Pancreas (tissue), 10 donors: Measurements from ENCODE around the gene BABAM2. TPM values are rescaled to one million over a fixed set of nuclear protein-coding genes. Genes with fewer than 3 reads are reported as not detected.

Experiments used
- ATAC-seq, 4 donors: fragments of 200-7000 bp; cut with Tn5 transposase; one replicate each; pipeline versions ENCODE4 v1.8.0 to v1.9.1; 2020; ENCODE audit warnings: mild to moderate bottlenecking in 4 of 4, moderate library complexity in 4 of 4
- DNase-seq, 6 donors: peaks; one replicate each; pipeline ENCODE4 v3.0.0-alpha.2; 2020
- FAIRE-seq: peaks from 2 replicates; lab custom pipeline; 2012; peaks lifted over from hg19 to GRCh38; lab: Jason Lieb, UNC
- H3K27ac ChIP-seq, 4 donors: fragments of 200-600 bp; sonication (generic); 1 replicate in 3 of 4; 2 replicates in 1 of 4; pipeline versions ENCODE4 v1.5.0 to v1.8.0; 2020
- H3K27me3 ChIP-seq, 4 donors: fragments of 200-600 bp; one replicate each; pipeline ENCODE4 v1.8.0; 2021
- H3K36me3 ChIP-seq, 3 donors: fragments of 200-600 bp; sonication (generic) in 1 of 3; one replicate each; pipeline versions ENCODE4 v1.5.0 to v1.8.0; 2020 to 2021
- H3K4me1 ChIP-seq, 3 donors: fragments of 200-600 bp; one replicate each; pipeline ENCODE4 v1.8.0; 2021
- H3K4me3 ChIP-seq, 4 donors: fragments of 200-600 bp; sonication (generic) in 2 of 4; one replicate each; pipeline versions ENCODE4 v1.5.0 to v1.8.0; 2020 to 2021
- H3K9me3 ChIP-seq, 4 donors: fragments of 200-600 bp; one replicate each; pipeline ENCODE4 v1.8.0; 2021
- CTCF ChIP-seq, 4 donors: fragments of 200-600 bp; sonication (generic) in 3 of 4; IDR thresholded peaks; one replicate each; pipeline versions ENCODE4 v1.5.0 to v1.8.0; 2021; ENCODE audit warnings: antibody characterized with exemption in 4 of 4
- WGBS, 2 donors: extraction: QIAGEN DNeasy Blood & Tissue Kit; methylation state at CpG; one replicate each; pipeline ENCODE4 v1.1.7; 2013; 5-methylcytosine and 5-hydroxymethylcytosine counted together
- intact Hi-C, 3 donors: fragments of 100-400 bp; cut with DNase I; formaldehyde crosslinking; loops; one replicate each; pipeline versions ENCODE4 v1.11.1 to v1.14.2; 2022
- polyA plus RNA-seq, 2 donors: library from polyadenylated mRNA; stranded (reverse); fragments of 200-250 nt; gene quantifications; one replicate each; pipeline ENCODE4 v1.2.3, GENCODE V29; 2013
- total RNA-seq, 6 donors: library from RNA; stranded (reverse); fragmentation: NEBNext Ultra II Directional in 4 of 6; extraction: Animal tissue kit (Norgen Biotek cat#: 25700) in 4 of 6; gene quantifications; one replicate each; pipeline versions ENCODE4 v1.2.1 to v1.2.4, GENCODE V29; 2021 to 2023
- donor health status: healthy with polysubstance abuse.
- donor health status: DM: no; HTN: no; CAD: no; lungs with moderate emphysema.
- donor health status: DM: no; HTN: no; CAD: no.
- donor health status: control.
- donor health status: control.
- donor health status: Bipolar disorder and iron deficiency.
- donor health status: DM: yes; HTN: yes; CAD: no.
- donor health status: DM: no; HTN: no; CAD: no.
- donor health status: DM: no; HTN: no; CAD: no.
- donor health status: DM: yes; HTN: yes; CAD: no.

BABAM2 gene
- total and polyA plus RNA-seq, 8 donors = 9.4 to 21.3 (median 15.6) TPM

GRCh38 chr2:27980242-27980641, 89.7 kb downstream of the BABAM2 start:
- no peak for TF ChIP-seq CTCF (IDR thresholded peaks at IDR 0.05)
- Histone ChIP-seq H3K9me3 (no peaks in the 10 kb centered on the region), H3K36me3 (no peaks in the 10 kb centered on the region), H3K4me3 (no peak overlapping the region), H3K27ac (no peak overlapping the region), H3K4me1 (no peaks in the 10 kb centered on the region), H3K27me3 (no peaks in the 10 kb centered on the region)
- ATAC-seq (no peak), DNase-seq (no peak), FAIRE-seq (no peak)
- 45 to 54% methylated on average over 1 of the region's 1 CpG for WGBS, 2 donors
- intact Hi-C loops = no loop called here

GRCh38 chr2:27984153-27984552, 93.6 kb downstream of the BABAM2 start:
- Histone ChIP-seq H3K27me3 (no peaks in the 10 kb centered on the region), H3K4me1 (no peaks in the 10 kb centered on the region), H3K36me3 (no peaks in the 10 kb centered on the region), H3K27ac (no peak overlapping the region), H3K9me3 (no peaks in the 10 kb centered on the region), H3K4me3 (no peak overlapping the region)
- ATAC-seq (no peak), FAIRE-seq (no peak), DNase-seq (no peak)
- intact Hi-C loops = no loop called here
- TF ChIP-seq CTCF (IDR thresholded peaks at IDR 0.05) = no peak

- Histone ChIP-seq H3K9me3 (no peaks in the 10 kb centered on the region), H3K27me3 (no peaks in the 10 kb centered on the region), H3K27ac (no peak overlapping the region), H3K4me1 (peaks cover 0 to 3% (median 0%) of the 10 kb centered on the region in 3 donors), H3K4me3 (no peak overlapping the region), H3K36me3 (no peaks in the 10 kb centered on the region)
- ATAC-seq = no peak
- TF ChIP-seq CTCF (IDR thresholded peaks at IDR 0.05) = no peak
- no peak for DNase-seq
- no peak for FAIRE-seq
- WGBS, 2 donors = 49 to 54% methylated on average over 3 of the region's 3 CpGs
- intact Hi-C loops = no loop called here
Observed at GRCh38 chr2:27988306-27988705, 97.8 kb downstream of the BABAM2 start.

DNA sequence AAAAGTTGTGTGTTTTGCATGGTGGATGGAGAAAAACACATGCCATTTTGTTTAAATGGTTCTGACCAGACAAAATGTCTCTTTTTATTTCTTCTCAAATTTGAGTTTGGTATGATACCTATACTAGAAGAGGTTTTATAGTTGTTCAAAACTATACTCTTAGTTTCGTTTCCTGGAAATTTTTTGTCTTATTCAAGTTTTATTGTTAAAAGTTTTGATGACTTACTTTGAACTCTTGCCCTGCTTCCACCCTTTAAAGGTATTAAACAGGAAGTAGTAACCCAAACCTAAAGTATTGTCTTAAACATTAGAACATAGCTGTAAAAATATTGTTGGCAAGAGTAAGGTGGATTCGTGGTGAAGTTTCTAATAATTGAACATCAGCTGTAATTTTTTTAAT, 98.2 kb downstream of the BABAM2 start:
- Histone ChIP-seq H3K9me3 (no peaks in the 10 kb centered on the region), H3K27ac (no peak overlapping the region), H3K27me3 (no peaks in the 10 kb centered on the region), H3K36me3 (no peaks in the 10 kb centered on the region), H3K4me3 (no peak overlapping the region), H3K4me1 (peaks cover 0 to 3% (median 0%) of the 10 kb centered on the region in 3 donors)
- no peak for TF ChIP-seq CTCF (IDR thresholded peaks at IDR 0.05)
- 90 to 95% methylated on average over 2 of the region's 2 CpGs for WGBS, 2 donors
- FAIRE-seq = no peak
- ATAC-seq = no peak
- DNase-seq = no peak
- intact Hi-C loops = no loop called here

- H3K4me3 ChIP-seq = no peak overlapping the region
- H3K36me3 ChIP-seq = no peaks in the 10 kb centered on the region
- no peaks in the 10 kb centered on the region for H3K9me3 ChIP-seq
- WGBS, 2 donors = 97 to 99% methylated on average over 2 of the region's 2 CpGs
- DNase-seq (no peak), ATAC-seq (no peak), FAIRE-seq (no peak)
- intact Hi-C loops = no loop called here
- H3K4me1 ChIP-seq = peaks cover 0 to 3% (median 0%) of the 10 kb centered on the region in 3 donors
- H3K27me3 ChIP-seq = no peaks in the 10 kb centered on the region
- H3K27ac ChIP-seq = no peak overlapping the region
- TF ChIP-seq CTCF (IDR thresholded peaks at IDR 0.05) = no peak
Observed at GRCh38 chr2:27989149-27989548, 98.6 kb downstream of the BABAM2 start.
